Activated B cell treated with CpG ODN at 0.5 μM for 24 hours (primary cell): ENCODE measurements around the gene PPP1CC. TPM values are rescaled to one million over a fixed set of nuclear protein-coding genes. Genes with fewer than 3 reads are reported as not detected.
A peak's percentile ranks its signal among the peaks of the same experiment; 100 is the strongest.

ENCODE experiments used
- ATAC-seq: fragments of 200-7000 bp; cut with Tn5 transposase; one replicate; pipeline ENCODE4 v1.10.0; 2021; ENCODE audit warnings: low read depth, mild to moderate bottlenecking, moderate library complexity
- CTCF ChIA-PET: fragments of 350-600 bp; sonication (Branson Sonifier 250); formaldehyde crosslinking; loops from one replicate; lab custom pipeline; 2021; ENCODE audit warnings: antibody characterized with exemption; lab: Charles Lee
- POLR2A ChIA-PET: fragments of 350-600 bp; sonication (Branson Sonifier 250); formaldehyde crosslinking; loops from one replicate; lab custom pipeline; 2021; ENCODE audit warnings: antibody characterized with exemption; lab: Charles Lee
- DNase-seq: peaks from one replicate; pipeline ENCODE4 v3.0.0; 2022
- H3K27ac Mint-ChIP-seq: one replicate; pipeline ENCODE4 v1.8.0; 2020; ENCODE audit warnings: mixed read lengths
- H3K27me3 Mint-ChIP-seq: one replicate; pipeline ENCODE4 v1.8.0; 2021; ENCODE audit warnings: mixed read lengths
- H3K36me3 Mint-ChIP-seq: one replicate; pipeline ENCODE4 v1.8.0; 2021; ENCODE audit warnings: low read depth, mixed read lengths
- H3K4me1 Mint-ChIP-seq: one replicate; pipeline ENCODE4 v1.8.0; 2021; ENCODE audit warnings: mixed read lengths
- H3K4me3 Mint-ChIP-seq: one replicate; pipeline ENCODE4 v1.8.0; 2020; ENCODE audit warnings: mild to moderate bottlenecking, mixed read lengths
- H3K9me3 Mint-ChIP-seq: one replicate; pipeline ENCODE4 v1.8.0; 2020; ENCODE audit warnings: mixed read lengths
- intact Hi-C: fragments of 100-400 bp; cut with micrococcal nuclease; formaldehyde crosslinking; loops from one replicate; pipeline ENCODE4 v1.15.1; 2024
- total RNA-seq: library from RNA; stranded (reverse); gene quantifications from 2 replicates; pipeline ENCODE4 v1.2.3, GENCODE V29; 2022
- TF ChIP-seq, protein P1 (sequence below): fragments of 200-600 bp; IDR thresholded peaks from one replicate; pipeline ENCODE4 v1.8.0; 2022; ENCODE audit warnings: antibody characterized with exemption, mild to moderate bottlenecking

The PPP1CC gene
- total RNA-seq, 1 donor from 2014 or later, result 148 TPM

DNA sequence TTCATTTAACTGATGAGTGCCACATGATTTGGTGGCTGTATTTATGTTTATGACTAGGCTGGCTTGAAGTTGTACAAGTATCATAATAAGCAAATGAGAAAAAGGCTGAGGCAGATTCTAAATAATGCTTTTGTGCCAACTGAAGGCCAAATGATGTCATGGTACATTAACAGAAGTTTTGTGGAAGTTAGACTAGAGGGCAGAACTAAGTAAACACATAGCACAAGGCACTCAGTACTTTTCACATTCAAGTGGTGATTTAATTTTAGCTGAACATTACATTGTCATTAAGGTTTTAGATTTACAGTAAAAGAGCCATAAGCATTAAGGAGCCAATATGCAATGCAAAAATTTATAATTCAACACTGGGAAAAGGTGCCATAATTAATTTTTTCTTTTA is 21.1 kb downstream of the PPP1CC start:
- TF ChIP-seq, protein P1, sequence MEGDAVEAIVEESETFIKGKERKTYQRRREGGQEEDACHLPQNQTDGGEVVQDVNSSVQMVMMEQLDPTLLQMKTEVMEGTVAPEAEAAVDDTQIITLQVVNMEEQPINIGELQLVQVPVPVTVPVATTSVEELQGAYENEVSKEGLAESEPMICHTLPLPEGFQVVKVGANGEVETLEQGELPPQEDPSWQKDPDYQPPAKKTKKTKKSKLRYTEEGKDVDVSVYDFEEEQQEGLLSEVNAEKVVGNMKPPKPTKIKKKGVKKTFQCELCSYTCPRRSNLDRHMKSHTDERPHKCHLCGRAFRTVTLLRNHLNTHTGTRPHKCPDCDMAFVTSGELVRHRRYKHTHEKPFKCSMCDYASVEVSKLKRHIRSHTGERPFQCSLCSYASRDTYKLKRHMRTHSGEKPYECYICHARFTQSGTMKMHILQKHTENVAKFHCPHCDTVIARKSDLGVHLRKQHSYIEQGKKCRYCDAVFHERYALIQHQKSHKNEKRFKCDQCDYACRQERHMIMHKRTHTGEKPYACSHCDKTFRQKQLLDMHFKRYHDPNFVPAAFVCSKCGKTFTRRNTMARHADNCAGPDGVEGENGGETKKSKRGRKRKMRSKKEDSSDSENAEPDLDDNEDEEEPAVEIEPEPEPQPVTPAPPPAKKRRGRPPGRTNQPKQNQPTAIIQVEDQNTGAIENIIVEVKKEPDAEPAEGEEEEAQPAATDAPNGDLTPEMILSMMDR, result no peak
- Mint-ChIP-seq H3K4me1 (peaks cover 43% of the 10 kb centered on the region), H3K27me3 (no peaks in the 10 kb centered on the region), H3K27ac (no peak overlapping the region), H3K9me3 (no peaks in the 10 kb centered on the region), H3K36me3 (peaks cover 92% of the 10 kb centered on the region), H3K4me3 (no peak overlapping the region)
- no peak for DNase-seq
- CTCF ChIA-PET, result no interaction called here
- intact Hi-C loops, result loop anchor here (2.0 kb wide), 1 partner anchor 15 kb away; no protein-coding TSS in a partner anchor
- POLR2A ChIA-PET, result interaction anchor here (0.8 kb wide), 1 partner anchor 272 kb away, joined by 3 read pairs; the partner anchor contains the start of gene ARPC3
- no peak for ATAC-seq

DNA sequence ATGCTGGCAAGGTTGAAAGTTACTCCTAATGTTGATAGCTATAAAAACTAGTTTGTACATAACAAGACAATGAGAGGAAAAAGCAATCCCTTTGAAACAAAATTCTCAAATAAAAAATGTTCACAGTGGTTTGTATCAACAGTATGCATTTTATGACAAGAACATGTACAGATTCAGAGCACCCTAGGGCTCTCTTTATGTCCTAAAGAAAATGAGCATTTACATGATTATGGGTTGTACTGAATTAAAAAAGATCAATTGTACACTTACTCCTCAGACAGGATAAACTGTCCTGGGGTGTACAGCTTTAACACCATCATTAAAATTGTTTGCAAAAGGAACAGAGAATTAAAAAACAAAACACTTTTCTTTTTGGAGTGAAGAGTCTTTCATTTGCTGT is 22.2 kb downstream of the PPP1CC start:
- CTCF ChIA-PET, result no interaction called here
- Mint-ChIP-seq H3K9me3 (no peaks in the 10 kb centered on the region), H3K4me1 (peaks cover 34% of the 10 kb centered on the region), H3K27ac (no peak overlapping the region), H3K4me3 (no peak overlapping the region), H3K27me3 (no peaks in the 10 kb centered on the region), H3K36me3 (peaks cover 83% of the 10 kb centered on the region)
- POLR2A ChIA-PET, result no interaction called here
- intact Hi-C loops, result loop anchor here (2.0 kb wide), 1 partner anchor 14 kb away; no protein-coding TSS in a partner anchor
- TF ChIP-seq, protein P1, result no peak
- DNase-seq (no peak), ATAC-seq (no peak)

DNA sequence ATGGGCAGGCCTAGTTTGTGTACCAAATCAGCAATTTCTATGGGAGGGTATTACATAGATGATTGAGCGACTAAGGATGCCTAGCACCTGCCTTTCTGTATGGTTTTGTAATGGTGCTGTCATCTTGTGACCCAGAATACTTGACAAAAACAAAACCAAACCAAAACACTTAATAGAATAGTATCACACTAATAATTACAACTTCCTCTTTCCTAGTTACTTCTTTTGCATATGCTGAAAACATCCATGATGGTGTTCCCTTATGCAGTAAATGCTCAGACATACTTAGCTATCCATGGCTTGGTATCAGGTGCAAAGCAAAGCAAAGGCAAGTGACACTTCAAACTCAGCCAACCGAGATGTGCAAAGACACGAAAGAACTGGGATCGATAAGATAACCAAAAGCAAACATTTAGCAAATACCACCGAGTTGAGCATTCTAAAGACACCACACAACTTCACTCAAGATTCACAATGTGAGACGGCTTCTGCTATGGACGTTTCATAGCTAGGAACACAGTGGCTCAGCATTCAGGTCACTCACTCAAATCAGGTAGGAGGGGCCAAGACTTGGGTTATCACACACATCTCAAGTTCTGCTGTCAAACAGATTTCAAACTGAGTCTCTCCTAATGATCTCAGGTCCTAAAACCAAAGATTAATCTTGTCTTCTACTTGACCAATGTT is 24.3 kb downstream of the PPP1CC start:
- Mint-ChIP-seq H3K9me3 (no peaks in the 10 kb centered on the region), H3K27me3 (no peaks in the 10 kb centered on the region)

DNA sequence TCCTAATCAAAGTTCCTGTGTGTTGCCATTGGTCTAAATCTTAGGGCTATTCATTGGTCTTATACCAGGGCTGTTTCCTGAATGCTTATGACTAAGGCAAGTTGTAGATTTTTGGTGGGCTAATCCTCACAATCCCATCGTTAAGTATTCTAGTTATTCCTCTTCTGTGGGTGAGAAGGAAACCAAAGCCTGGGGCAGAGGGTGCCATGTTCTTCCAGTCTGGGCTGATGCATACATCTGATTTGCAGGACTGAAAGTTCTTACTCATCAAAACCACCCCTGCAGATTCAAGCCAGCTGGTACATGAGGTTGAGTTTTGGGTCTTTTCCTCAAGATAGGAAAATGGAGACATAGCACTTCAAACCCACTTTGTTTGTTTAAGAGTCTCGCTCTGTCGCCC is 25.7 kb downstream of the PPP1CC start:
- DNase-seq (no peak), ATAC-seq (no peak)
- POLR2A ChIA-PET, result interaction anchor here (0.6 kb wide), 1 partner anchor 247 kb away, joined by 3 read pairs; no protein-coding TSS in a partner anchor
- Mint-ChIP-seq H3K27me3 (no peaks in the 10 kb centered on the region), H3K4me1 (peaks cover 43% of the 10 kb centered on the region), H3K27ac (peak overlapping the region; percentile 86), H3K4me3 (no peak overlapping the region), H3K36me3 (peaks cover 59% of the 10 kb centered on the region), H3K9me3 (no peaks in the 10 kb centered on the region)
- TF ChIP-seq, protein P1, result no peak
- CTCF ChIA-PET, result interaction anchor here (1.7 kb wide), 1 partner anchor 110 kb away, joined by 3 read pairs; no protein-coding TSS in a partner anchor
- intact Hi-C loops, result no loop called here

More for the DNA sequence above, 24.3 kb downstream of the PPP1CC start:
- H3K27ac Mint-ChIP-seq, result peak overlapping the region; percentile 86
- intact Hi-C loops, result loop anchor here (1.0 kb wide), 1 partner anchor 8 kb away; no protein-coding TSS in a partner anchor
- H3K36me3 Mint-ChIP-seq, result peaks cover 68% of the 10 kb centered on the region
- H3K4me1 Mint-ChIP-seq, result peaks cover 36% of the 10 kb centered on the region
- H3K4me3 Mint-ChIP-seq, result peak overlapping the region; percentile 21
- ATAC-seq (peak; percentile 84), DNase-seq (no peak)
- TF ChIP-seq, protein P1, result no peak
- ChIA-PET CTCF (interaction anchor here (1.7 kb wide), 1 partner anchor 109 kb away, joined by 3 read pairs; no protein-coding TSS in a partner anchor), POLR2A (interaction anchor here (0.7 to 1.0 kb wide), 3 partner anchors 8 to 18 kb away, joined by 3 read pairs; no protein-coding TSS in a partner anchor)

DNA sequence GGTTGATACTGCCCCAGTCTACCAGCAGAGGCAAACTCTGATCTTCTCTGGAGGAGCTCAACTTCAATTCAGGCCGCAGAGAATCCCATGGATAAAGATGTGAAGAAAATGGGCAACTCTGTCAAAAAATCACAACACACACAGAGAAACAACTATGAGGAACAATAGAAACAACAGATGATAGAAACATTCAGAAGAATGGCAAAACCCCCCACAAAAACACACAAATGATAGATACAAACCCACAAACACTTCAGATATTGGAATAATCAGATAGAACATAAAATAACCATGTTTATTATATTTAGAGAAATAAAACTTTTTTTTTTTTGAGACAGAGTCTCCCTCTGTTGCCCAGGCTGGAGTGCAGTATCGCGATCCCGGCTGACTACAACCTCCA is 33.8 kb downstream of the PPP1CC start:
- CTCF ChIA-PET, result no interaction called here
- no peak overlapping the region for H3K27ac Mint-ChIP-seq
- POLR2A ChIA-PET, result interaction anchor here (0.6 kb wide), 1 partner anchor 51 kb away, joined by 3 read pairs; no protein-coding TSS in a partner anchor
- H3K36me3 Mint-ChIP-seq, result peaks cover 2% of the 10 kb centered on the region
- H3K9me3 Mint-ChIP-seq, result no peaks in the 10 kb centered on the region
- TF ChIP-seq, protein P1, result no peak
- no peak for DNase-seq
- no peaks in the 10 kb centered on the region for H3K27me3 Mint-ChIP-seq
- peaks cover 18% of the 10 kb centered on the region for H3K4me1 Mint-ChIP-seq
- intact Hi-C loops, result no loop called here
- ATAC-seq, result no peak
- no peak overlapping the region for H3K4me3 Mint-ChIP-seq
